HG03457 (cell line): ENCODE results near the gene GLB1L2.

Experiments used
- ATAC-seq: cut with Tn5 transposase; IDR thresholded peaks from one replicate; pipeline ENCODE4 v1.9.1; 2021; ENCODE audit warnings: moderate number of reproducible peaks; ENCODE audit not compliant: unreplicated experiment

The GLB1L2 gene

DNA sequence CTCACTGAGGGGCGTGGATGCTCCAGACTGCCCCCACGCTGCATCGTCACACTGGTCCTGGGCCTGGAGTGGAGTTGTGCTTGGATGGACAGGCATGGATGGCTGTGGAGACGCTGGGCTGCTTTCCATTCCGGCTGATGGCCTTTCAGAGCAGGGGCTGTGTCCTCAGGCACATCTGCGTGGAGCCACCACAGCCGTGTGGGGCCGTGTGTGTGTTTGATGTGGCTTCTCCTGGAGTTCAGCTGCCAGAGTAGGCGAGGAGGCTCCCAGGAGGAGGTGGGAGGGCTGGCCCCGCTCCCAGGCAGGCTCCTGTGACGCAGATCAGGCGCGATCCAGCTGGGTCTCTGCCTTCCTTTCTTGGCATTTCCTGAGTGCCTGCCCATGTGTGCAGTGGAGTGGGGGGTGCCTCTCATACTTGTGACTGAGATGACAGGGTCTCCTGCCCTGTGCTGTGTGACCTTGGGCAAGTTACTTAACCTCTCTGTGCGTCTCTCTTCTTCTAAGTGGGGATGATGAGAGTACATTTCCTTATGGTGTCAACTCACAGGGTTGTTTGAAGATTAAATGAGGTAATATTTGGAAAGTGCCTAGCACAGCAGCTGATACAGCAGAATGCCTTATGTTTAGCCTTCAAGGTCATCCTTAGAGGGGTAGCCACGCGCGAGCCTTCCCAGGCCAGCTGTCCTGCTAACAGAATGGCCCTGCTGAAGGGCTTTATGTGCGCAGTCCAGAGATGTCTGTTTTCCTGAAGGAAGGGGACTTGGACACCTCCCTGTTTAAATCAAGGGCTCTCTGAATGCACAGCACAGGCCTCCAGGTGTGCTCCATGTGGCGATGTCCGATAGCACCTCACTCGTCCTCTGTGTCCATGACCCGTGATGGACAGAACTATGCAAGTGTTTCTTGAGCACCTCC is 33.5 kb downstream of the GLB1L2 start:
- ATAC-seq = no peak

DNA sequence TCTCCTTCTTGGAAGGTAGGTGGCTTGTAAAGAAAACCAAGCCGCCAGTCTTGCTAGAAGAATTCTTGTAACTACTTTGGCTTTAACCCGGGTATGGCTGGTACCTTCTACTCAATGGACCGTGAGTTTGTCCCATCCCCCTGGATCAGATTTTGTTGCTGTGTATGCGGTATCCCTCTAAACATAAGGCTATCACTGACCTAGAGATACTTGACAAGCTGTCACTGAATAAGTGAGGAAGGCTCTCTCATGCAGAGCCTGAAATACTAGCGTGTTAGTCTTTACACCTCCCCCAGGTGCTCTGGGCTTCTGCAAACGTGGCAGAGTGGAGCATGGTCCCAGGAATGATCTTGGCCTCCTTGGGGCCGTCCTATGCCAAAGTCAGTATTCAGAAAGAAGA is 34.5 kb downstream of the GLB1L2 start:
- ATAC-seq = no peak

DNA sequence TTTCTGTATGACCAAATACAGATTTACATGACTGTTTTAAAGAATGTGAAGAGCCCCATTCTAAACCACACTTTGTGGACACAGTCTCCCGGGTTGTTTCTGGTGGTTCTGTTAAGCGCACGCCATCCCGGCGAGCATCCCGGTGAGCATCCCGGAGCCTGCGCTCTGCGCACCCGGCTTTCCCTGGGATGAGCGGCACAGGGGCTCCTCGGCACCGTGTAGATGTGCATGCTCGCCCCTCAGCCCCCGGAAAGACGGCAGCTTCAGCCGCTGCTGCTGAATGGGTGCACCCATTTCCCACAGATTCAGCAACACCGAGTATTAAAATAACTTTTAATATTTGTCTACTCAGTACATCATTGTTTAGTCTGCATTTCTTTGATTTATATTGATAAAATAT is 36.0 kb downstream of the GLB1L2 start:
- ATAC-seq = no peak

DNA sequence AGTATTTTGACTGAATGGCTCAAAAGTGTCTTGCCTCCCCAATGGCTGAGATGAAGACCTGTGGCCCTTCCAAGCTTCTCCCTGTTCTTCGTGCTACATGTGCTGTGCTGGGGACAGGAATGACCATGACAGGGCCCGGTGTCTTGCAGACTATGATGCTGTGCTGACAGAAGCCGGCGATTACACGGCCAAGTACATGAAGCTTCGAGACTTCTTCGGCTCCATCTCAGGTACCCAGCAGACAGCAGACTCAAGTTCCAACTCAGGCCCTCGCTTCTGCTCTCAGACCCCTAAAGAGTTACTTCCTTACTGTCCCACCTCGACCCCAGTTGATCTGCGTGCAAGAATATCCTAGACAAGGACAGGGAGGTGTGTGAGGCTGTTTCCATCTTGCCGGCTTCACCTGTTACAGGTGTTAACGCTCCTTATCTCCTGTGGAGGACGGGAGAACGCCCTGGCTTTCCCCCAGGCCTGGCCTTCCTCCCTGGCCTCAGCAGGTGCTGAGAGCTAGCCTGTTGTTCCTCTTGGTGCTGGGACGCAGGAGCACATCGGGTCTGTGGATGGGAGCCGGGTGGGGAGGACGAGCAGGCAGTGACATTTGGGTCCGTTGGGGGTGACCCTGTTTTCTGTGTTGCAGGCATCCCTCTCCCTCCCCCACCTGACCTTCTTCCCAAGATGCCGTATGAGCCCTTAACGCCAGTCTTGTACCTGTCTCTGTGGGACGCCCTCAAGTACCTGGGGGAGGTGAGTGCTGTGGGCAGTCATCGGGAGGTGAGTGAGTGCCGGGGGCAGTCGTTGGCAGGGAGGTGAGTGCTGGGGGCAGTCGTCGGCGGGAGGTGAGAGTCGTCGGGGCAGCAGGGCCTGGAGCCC is 38.1 kb downstream of the GLB1L2 start:
- ATAC-seq = no peak

DNA sequence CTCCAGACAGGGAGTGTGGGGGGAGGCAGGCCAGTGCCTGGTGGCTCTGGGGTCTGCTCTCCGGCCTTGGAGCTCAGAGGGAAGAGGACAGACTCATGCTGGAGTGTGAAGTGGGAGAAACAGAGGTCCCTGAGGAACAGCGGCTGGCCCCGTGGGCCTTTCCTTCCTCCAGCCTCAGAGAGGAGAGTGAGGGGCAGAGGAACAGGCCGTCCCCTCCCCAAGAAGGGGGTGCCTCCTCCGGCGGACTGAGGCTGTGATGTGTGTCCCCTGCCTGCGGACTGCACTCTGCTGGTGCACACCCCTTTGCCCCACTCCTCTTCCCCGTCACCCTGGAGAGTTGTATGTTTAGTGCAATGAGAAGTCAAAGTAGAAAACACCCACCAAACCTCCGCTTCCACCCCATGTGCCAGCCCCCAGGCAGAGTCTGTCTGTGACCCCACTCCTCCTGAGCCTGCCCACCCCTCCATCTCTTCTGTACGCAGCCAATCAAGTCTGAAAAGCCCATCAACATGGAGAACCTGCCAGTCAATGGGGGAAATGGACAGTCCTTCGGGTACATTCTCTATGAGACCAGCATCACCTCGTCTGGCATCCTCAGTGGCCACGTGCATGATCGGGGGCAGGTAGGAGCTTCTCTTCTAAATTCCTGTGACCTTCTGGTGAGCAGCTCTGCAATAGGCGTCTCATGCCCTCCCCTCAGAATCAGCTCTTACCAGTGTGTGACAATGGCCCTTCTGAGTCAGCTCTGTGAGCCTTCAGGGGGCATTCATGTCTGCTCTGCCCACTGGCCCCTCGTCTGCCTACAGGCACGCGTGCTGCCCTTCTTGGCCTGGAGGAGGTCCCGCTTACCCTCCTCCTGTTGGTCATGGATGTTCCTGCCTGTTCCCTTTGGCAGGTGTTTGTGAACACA is 39.0 kb downstream of the GLB1L2 start:
- no peak for ATAC-seq

DNA sequence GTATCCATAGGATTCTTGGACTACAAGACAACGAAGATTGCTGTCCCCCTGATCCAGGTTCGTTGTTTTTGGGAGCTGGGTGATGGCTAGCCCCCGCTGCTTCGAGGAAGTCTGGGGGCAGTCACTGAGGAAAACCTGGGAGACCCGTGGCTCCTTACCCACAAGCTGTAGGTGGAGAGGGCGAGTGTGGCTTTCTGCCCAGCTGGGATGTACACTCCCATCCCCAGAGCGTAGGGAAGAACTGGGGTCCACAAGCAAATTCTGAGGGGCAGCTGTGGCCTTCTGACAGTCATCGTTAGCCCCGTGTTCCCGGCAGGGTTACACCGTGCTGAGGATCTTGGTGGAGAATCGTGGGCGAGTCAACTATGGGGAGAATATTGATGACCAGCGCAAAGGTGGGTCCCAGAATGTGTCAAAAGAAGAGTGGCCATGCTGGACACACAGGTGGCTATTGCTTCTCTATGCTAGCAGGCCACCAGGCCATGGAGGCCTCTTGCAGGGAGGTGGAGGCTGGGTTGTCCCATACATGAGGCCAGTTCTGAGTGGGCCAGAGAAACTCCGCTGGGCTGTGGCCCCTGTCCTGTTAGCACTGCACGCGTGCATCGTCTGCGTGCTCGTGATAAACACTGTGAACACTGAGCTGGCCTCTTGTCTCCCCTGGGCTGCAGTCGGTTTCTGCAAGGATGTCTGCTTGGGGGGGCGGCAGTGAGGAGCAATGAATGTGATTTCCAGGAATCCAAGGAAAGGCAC is 39.8 kb downstream of the GLB1L2 start:
- no peak for ATAC-seq

DNA sequence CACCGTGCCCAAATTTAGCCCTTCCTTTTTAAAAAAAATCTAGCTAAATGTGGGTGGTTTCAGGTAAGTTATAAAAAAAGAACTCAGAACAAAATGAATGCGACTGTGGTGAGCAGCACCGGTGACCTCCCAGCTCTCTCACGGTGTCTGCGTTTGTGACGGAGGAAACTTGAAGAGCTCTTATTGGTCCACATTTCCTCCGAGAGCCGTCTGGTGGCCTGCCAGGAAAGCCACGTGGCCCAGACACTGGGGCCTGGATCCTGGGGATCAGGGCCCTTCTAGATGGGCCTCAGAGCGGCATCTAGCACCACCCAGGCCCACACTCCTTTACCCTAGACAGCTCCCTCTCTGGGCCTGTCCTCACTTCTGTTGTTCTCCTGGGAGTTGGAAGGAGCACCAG is 40.7 kb downstream of the GLB1L2 start:
- ATAC-seq = no peak

DNA sequence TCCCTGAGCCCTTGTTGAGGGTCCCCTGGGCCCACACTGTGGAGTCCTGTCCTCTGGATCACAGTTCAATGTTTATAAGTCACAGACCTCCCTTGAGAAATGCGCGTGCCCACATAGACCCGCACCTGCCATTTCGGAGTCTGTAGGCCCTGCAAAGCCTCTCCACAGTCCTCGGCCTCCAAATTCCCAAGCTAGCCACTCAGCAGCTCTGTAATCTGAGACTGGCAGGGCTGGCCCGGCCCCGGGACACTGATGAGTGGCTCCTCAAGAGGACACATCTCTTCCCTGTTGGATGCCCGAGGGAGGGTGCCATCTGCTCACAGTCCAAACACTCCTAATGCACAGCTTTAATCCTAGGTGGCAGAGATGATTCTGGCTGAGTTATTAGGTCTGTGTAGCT is 41.2 kb downstream of the GLB1L2 start:
- no peak for ATAC-seq

DNA sequence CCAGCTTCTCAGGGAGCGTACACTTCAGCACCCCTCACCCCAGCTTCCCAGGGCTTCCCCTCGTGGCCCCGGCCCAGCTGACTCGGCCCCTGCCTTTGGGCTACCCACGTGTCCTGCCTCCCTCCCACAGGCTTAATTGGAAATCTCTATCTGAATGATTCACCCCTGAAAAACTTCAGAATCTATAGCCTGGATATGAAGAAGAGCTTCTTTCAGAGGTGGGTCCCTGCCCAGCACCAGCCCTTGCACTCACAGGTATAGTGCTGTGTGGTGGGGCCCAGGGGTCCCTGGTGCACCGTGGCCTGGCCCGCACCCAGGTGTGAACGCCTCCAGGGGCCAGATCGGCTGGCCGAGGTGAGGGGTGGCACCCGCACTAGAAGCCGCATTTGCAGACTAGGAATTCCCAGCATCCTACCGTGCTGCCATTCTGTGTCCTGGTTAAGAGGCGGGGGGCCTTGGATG is 41.8 kb downstream of the GLB1L2 start:
- no peak for ATAC-seq

DNA sequence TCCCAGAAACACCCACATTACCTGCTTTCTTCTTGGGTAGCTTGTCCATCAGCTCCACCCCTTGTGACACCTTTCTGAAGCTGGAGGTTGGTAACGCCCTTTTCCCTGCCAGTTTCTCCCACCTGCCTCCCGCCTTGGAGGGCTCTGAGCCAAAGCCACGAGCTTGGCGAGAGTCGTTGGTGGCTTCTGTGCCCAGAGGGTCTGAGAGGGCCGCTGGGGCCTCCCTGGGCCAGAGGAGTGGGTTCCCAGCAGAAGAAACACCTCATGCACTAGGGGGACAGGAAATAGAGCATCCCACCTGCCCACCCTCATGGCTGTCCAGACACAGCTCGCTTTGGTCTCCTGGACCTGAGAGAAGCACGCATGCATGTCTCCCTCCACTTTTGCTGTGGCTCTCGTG is 42.4 kb downstream of the GLB1L2 start:
- no peak for ATAC-seq

DNA sequence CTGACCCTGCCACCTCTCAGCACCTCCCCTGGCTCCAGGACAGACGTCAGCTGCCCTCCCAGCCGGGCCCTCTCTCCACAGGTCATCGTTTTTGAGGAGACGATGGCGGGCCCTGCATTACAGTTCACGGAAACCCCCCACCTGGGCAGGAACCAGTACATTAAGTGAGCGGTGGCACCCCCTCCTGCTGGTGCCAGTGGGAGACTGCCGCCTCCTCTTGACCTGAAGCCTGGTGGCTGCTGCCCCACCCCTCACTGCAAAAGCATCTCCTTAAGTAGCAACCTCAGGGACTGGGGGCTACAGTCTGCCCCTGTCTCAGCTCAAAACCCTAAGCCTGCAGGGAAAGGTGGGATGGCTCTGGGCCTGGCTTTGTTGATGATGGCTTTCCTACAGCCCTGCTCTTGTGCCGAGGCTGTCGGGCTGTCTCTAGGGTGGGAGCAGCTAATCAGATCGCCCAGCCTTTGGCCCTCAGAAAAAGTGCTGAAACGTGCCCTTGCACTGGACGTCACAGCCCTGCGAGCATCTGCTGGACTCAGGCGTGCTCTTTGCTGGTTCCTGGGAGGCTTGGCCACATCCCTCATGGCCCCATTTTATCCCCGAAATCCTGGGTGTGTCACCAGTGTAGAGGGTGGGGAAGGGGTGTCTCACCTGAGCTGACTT is 43.2 kb downstream of the GLB1L2 start:
- ATAC-seq = no peak

DNA sequence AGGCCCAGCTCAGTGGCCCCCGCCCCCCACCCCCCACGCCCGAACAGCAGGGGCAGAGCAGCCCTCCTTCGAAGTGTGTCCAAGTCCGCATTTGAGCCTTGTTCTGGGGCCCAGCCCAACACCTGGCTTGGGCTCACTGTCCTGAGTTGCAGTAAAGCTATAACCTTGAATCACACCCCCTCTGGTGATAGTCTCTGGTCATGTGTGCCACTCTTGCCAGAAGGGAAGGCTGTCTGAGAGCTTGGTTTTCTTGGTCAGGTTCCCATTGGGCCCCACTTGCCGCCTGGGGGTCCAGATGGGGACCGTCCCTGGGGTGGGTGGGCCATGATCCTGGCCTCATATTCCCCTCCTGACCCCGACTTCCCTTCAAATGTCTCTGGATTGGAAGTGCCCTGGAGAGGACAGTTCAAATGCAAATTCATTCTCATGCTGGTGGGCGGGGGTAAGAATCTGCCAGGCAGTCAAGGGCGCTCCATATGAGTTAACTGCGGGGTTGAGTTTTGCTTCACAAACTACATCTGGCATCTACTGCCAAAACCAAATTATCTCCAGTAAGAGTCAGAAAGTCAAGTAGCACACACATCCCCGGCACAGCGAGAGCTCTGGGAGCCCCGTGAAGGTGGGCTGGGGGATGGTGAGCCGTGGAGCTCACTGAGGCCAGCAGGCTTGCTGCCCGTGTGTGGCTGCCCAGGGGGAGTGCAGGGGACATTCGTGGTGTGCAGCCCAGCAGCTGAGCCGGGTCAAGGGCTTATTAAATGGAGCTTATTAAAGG is 44.5 kb downstream of the GLB1L2 start:
- no peak for ATAC-seq

DNA sequence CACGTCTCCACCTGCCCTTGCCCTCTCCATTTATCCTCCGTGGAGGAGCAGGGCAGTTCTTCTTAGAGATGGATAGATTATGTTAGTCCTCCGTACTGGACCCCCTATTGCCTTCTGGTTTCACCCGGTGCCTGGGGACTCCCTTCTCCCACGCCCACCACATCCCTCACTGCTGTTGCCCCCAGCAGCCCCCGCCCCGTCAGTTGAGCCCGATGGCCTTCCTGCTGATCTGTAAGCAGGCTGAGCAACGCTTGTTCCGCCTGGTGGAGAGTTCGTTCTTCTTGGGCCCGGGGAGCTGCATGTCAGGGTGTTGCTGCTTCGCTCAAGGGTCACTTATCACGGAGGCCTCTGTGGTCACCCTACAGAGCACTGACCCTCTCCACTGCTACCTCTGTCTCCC is 46.1 kb downstream of the GLB1L2 start:
- no peak for ATAC-seq

DNA sequence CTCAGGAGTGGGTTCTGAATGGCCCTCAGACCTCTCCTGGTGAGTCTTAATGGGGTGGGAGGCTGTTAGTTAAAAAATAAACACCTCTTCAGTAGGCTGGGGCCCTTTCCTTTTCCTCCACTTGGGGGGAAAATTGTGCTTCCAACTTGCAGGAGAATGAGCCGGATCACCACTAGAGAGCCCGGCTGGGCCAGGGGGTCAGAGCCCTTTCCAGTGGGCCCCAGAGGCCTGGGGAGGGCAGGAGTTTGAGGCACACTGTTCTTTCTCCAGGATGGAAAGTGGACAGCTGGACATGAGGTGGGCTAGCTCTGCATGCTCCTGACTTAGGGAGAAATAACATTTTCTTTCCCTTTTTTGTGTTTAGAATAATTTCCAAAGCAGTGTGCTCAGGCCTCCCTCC is 47.5 kb downstream of the GLB1L2 start:
- ATAC-seq = no peak

DNA sequence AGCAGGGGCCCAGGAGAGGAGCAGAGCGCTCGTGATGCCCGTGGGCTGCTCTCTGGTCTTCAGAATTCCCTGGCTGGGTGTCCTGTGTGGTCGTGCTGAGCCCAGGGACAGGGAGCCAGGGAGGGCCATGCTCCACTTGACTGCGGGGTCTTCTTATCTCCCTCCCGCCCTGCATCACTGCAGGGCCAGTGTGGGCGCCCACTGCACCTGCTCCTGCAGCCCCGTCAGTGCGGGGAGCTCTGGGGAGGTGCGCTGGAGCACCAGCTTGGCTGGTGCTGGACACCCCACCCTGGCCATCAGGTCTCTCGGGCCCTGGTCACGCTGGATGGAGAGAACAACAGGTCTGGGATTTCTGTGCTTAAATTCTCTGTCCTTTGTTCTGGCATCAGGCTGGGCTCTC is 48.4 kb downstream of the GLB1L2 start:
- ATAC-seq = no peak

DNA sequence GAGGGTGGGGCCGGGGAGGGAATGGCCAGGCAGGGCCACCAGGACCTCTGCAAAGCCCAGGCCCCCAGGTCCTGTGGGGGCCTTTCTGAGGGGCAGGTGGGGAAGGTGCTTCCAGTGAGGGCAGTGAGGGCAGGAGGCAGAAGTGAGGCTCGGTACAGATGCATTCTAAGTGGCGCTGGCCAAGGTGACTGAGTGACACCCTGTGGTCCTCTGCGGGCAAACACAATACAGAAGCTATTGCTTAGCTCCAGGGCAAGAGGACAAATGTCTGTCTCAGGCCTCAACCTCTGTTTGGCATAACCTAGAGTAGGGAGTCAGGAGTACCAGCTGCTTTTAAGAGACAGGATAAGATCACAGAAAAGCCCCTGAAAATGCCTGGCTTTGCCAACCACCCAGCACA is 49.0 kb downstream of the GLB1L2 start:
- ATAC-seq = no peak

DNA sequence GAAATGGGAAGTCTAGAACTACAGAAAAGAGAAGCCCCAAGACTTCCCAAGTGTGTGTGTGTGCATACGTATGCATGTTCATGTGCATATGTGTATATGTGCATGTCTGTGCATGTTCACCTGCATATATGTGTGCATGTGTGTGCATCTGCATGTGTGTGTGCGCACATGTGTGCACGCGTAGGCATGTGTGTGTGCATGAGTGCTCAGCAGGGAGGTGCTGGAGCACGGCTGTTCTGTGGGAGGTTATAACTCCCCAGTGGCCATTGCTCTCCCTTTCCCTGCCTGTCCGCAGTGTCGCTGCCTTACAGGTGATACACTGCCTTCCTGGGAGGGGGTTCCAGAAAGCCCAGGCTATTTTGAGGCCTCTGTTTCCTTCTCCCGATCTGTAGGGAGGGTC is 50.5 kb downstream of the GLB1L2 start:
- ATAC-seq = no peak

DNA sequence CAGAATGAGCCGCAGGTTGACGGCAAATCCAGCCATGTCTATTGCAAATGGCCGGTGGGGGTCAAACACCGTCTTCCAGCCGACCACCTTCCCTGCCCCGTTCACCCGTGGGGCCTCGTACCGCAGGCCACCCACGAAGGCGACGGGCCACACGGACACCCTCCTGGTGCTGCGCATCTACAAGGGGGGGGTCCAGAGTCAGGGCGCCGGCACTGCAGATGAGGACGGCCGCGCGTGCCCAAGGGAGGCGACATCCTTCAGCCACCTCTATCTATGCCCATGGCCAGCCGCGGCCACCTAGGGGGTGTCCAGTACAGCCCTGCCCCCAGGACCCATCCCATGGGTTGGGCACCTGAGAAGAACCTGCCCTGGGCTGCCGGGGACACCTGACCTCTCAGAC is 51.0 kb downstream of the GLB1L2 start:
- ATAC-seq = no peak
